HCT116 (cell line): Measurements from ENCODE around the gene TMC1. TPM values are rescaled to one million over a fixed set of nuclear protein-coding genes. Genes with fewer than 3 reads are reported as not detected.

Experiments used
- ATAC-seq: fragments of 200-7000 bp; cut with Tn5 transposase; 2 replicates; pipeline ENCODE4 v1.9.1; 2020; ENCODE audit warnings: mild to moderate bottlenecking, moderate library complexity
- BruUV-seq: library from RNA; stranded (reverse); fragments of 400-500 nt; replicated peaks from 2 replicates; lab custom pipeline; 2021; lab: Mats Ljungman, UMichigan
- CTCF ChIA-PET: fragments of 300-600 bp; sonication (Branson Sonifier 250); formaldehyde crosslinking; loops from one replicate; lab custom pipeline; 2021; ENCODE audit warnings: antibody characterized with exemption; lab: Charles Lee
- POLR2A ChIA-PET: fragments of 300-600, 350-600 bp; sonication (Branson Sonifier 250); formaldehyde crosslinking; loops from one replicate; lab custom pipeline; 2021; ENCODE audit warnings: antibody characterized with exemption; lab: Charles Lee
- RAD21 ChIA-PET, 2 experiments: fragments of 300-600 bp; sonication (Branson Sonifier 250); formaldehyde crosslinking; loops; one replicate each; lab custom pipeline; 2023; ENCODE audit warnings: low total read pairs in 2 of 2; ENCODE audit not compliant: uncharacterized antibody in 2 of 2, unreplicated experiment in 2 of 2, low non-redundant PET in 1 of 2; lab: Charles Lee
- DNase-seq: peaks from one replicate; pipeline ENCODE4 v3.0.0-alpha.2; 2010; ENCODE audit warnings: low read depth, low spot score
- H2AFZ ChIP-seq: fragments of 200-600 bp; shearing (Covaris generic), sonication (generic); 2 replicates; pipeline ENCODE4 v1.6.1; 2017; ENCODE audit warnings: low read depth, mixed run types, mixed read lengths, antibody characterized with exemption, low read length; ENCODE audit not compliant: poor library complexity, severe bottlenecking
- H3K27ac ChIP-seq: 2 replicates; pipeline ENCODE4 v1.5.1; 2012; ENCODE audit warnings: low read depth, low read length
- H3K27me3 ChIP-seq: fragments of 200-600 bp; sonication (generic); 2 replicates; pipeline ENCODE4 v1.6.1; 2016; ENCODE audit warnings: mixed run types, low read length, mixed read lengths; ENCODE audit not compliant: insufficient read depth
- H3K36me3 ChIP-seq, 2 experiments: fragments of 200-500 bp in 1 of 2; fragments of 200-600 bp in 1 of 2; sonication (Bioruptor generic) in 1 of 2; sonication (generic) in 1 of 2; 2 replicates each; pipeline versions ENCODE4 v1.5.1 to v1.6.1; 2014 to 2016; ENCODE audit warnings: low read length in 2 of 2, inconsistent platforms in 1 of 2, mixed read lengths in 1 of 2, mixed run types in 1 of 2; ENCODE audit not compliant: insufficient read depth in 2 of 2, control insufficient read depth in 1 of 2
- H3K4me1 ChIP-seq, 2 experiments: fragments of 200-600 bp in 1 of 2; sonication (generic) in 1 of 2; 2 replicates each; pipeline versions ENCODE4 v1.5.1 to v1.6.1; 2012 to 2017; ENCODE audit warnings: low read length in 2 of 2, inconsistent platforms in 1 of 2, mild to moderate bottlenecking in 1 of 2, mixed read lengths in 1 of 2, mixed run types in 1 of 2, moderate library complexity in 1 of 2; ENCODE audit not compliant: insufficient read depth in 2 of 2, control insufficient read depth in 1 of 2
- H3K4me2 ChIP-seq: fragments of 200-600 bp; sonication (generic); 2 replicates; pipeline ENCODE4 v1.6.1; 2017; ENCODE audit warnings: mixed run types, low read length, mixed read lengths
- H3K4me3 ChIP-seq, 2 experiments: fragments of 200-600 bp in 1 of 2; sonication (generic) in 1 of 2; replicated peaks in 1 of 2; 2 replicates each; pipeline ENCODE4 v1.5.1; 2011 to 2016; ENCODE audit warnings: low read length in 2 of 2, control low read depth in 1 of 2, low read depth in 1 of 2, mild to moderate bottlenecking in 1 of 2, mixed read lengths in 1 of 2, mixed run types in 1 of 2
- H3K79me2 ChIP-seq: fragments of 200-600 bp; sonication (generic); 2 replicates; pipeline ENCODE4 v1.6.1; 2017; ENCODE audit warnings: mild to moderate bottlenecking, mixed run types, low read length, moderate library complexity, mixed read lengths; ENCODE audit not compliant: insufficient read depth
- H3K9ac ChIP-seq: fragments of 200-600 bp; sonication (generic); 2 replicates; pipeline ENCODE4 v1.6.1; 2016; ENCODE audit warnings: low read length, mixed read lengths
- H3K9me2 ChIP-seq: fragments of 200-600 bp; sonication (generic), shearing (Covaris generic); 2 replicates; pipeline ENCODE4 v1.6.1; 2017; ENCODE audit warnings: mixed run types, mild to moderate bottlenecking, moderate library complexity; ENCODE audit not compliant: insufficient read depth
- H3K9me3 ChIP-seq, 2 experiments: fragments of 200-500 bp in 1 of 2; fragments of 200-600 bp in 1 of 2; sonication (Bioruptor generic) in 1 of 2; sonication (generic) in 1 of 2; 2 replicates each; pipeline ENCODE4 v1.6.1; 2014 to 2017; ENCODE audit warnings: low read length in 2 of 2, mixed read lengths in 2 of 2, inconsistent platforms in 1 of 2, low read depth in 1 of 2, mild to moderate bottlenecking in 1 of 2, mixed run types in 1 of 2, moderate library complexity in 1 of 2; ENCODE audit not compliant: control insufficient read depth in 1 of 2, insufficient read depth in 1 of 2
- H4K20me1 ChIP-seq: fragments of 200-600 bp; sonication (generic), shearing (Covaris generic); 2 replicates; pipeline ENCODE4 v1.6.1; 2017; ENCODE audit warnings: mixed run types, mild to moderate bottlenecking, moderate library complexity; ENCODE audit not compliant: insufficient read depth
- EGR1 ChIP-seq: IDR thresholded peaks from 2 replicates; pipeline ENCODE4 v1.6.1; 2012; ENCODE audit warnings: low read depth
- ELF1 ChIP-seq: IDR thresholded peaks from 2 replicates; pipeline ENCODE4 v1.6.1; 2012; ENCODE audit warnings: low read depth, borderline replicate concordance
- EZH2 ChIP-seq: fragments of 200-600 bp; sonication (generic); IDR thresholded peaks from 2 replicates; pipeline ENCODE4 v1.6.1; 2017; ENCODE audit warnings: antibody characterized with exemption, mixed run types
- EZH2phosphoT487 ChIP-seq: fragments of 200-600 bp; IDR thresholded peaks from 2 replicates; pipeline ENCODE4 v1.6.1; 2018; ENCODE audit warnings: antibody characterized with exemption, borderline replicate concordance
- FOSL1 ChIP-seq: IDR thresholded peaks from 2 replicates; pipeline ENCODE4 v1.6.1; 2012; ENCODE audit warnings: low read depth
- JUND ChIP-seq: IDR thresholded peaks from 2 replicates; pipeline ENCODE4 v1.6.1; 2012
- MAX ChIP-seq: IDR thresholded peaks from 2 replicates; pipeline ENCODE4 v1.6.1; 2012
- POLR2A ChIP-seq: IDR thresholded peaks from 2 replicates; pipeline ENCODE4 v1.7.0; 2011; ENCODE audit warnings: borderline replicate concordance; ENCODE audit not compliant: insufficient read depth, insufficient read length; ENCODE audit errors: extremely low read depth
- SP1 ChIP-seq: IDR thresholded peaks from 2 replicates; pipeline ENCODE4 v1.6.1; 2012; ENCODE audit warnings: low read depth
- SRF ChIP-seq: IDR thresholded peaks from 2 replicates; pipeline ENCODE4 v1.6.1; 2012; ENCODE audit warnings: low read depth
- TCF7L2 ChIP-seq: IDR thresholded peaks from 2 replicates; pipeline ENCODE4 v1.7.0; 2011; ENCODE audit warnings: borderline replicate concordance, inconsistent platforms; ENCODE audit not compliant: insufficient read depth, insufficient read length; ENCODE audit errors: extremely low read depth
- YY1 ChIP-seq: IDR thresholded peaks from 2 replicates; pipeline ENCODE4 v1.6.1; 2011; ENCODE audit warnings: low read length, low read depth, moderate library complexity, mild to moderate bottlenecking; ENCODE audit not compliant: insufficient replicate concordance; ENCODE audit errors: extremely low read depth
- ZBTB33 ChIP-seq: IDR thresholded peaks from 2 replicates; pipeline ENCODE4 v1.6.1; 2011; ENCODE audit warnings: mild to moderate bottlenecking, low read length, moderate library complexity; ENCODE audit not compliant: insufficient replicate concordance; ENCODE audit errors: extremely low read depth
- ZFX ChIP-seq: fragments of 450-650 bp; IDR thresholded peaks from 2 replicates; pipeline ENCODE4 v1.6.1; 2017
- intact Hi-C: fragments of 100-400 bp; cut with micrococcal nuclease; formaldehyde crosslinking; loops from 2 replicates; pipeline ENCODE4 v1.10.0; 2022
- total RNA-seq: library from RNA; stranded (reverse); gene quantifications from one replicate; pipeline ENCODE4 v1.2.1, GENCODE V29; 2021; ENCODE audit not compliant: unreplicated experiment
- TF ChIP-seq, protein P1 (sequence below): IDR thresholded peaks from 2 replicates; pipeline ENCODE4 v1.6.1; 2012; ENCODE audit warnings: low read depth

The TMC1 gene
- total RNA-seq, 1 experiment from 2014 or later = 0.57 TPM

DNA sequence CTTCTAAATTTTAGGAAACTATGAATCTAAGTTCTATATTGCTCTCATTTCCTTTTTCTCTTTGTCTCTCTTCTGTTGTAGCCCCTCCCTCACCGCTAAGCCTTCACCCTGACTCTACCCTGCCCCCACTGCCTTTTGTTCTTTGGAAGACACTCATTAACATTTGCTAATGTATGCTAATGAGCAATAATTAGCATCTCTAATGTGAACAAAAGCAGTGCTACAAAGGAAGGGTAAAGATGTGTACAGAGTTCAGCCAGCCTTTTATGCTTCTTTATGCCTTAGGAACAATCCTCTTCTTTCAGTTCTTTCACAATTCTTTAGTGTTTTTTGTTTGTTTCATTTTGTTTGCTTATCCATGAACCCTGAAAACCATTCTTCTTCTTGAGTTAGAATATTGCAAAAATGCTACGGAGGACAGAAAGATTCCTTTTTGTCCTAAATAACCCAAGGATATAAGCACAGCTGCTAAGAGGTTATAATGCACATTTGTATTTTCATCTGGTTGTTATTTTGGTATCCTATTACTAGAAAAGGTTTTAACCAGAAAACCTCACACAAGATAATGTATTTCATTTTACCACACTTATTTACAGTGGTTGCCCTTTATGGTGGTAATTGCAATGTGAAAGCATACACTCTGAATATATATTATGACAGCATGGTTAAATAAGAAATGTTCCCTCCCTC is 159.3 kb downstream of the TMC1 start:
- H2AFZ ChIP-seq = no peak overlapping the region
- no peak overlapping the region for H3K4me2 ChIP-seq
- H3K9me3 ChIP-seq = no peaks in the 10 kb centered on the region
- H3K27me3 ChIP-seq = no peaks in the 10 kb centered on the region
- DNase-seq (no peak), ATAC-seq (no peak)
- no peak overlapping the region for H3K9ac ChIP-seq
- BruUV-seq = no TSS peak
- H4K20me1 ChIP-seq = no peaks in the 10 kb centered on the region
- H3K4me3 ChIP-seq = no peak overlapping the region
- no peaks in the 10 kb centered on the region for H3K36me3 ChIP-seq
- CTCF ChIA-PET = interaction anchor here (1.7 kb wide), 1 partner anchor 14 kb away, joined by 3 read pairs; no protein-coding TSS in a partner anchor
- TF ChIP-seq SRF (no peak), EZH2phosphoT487 (no peak), TCF7L2 (no peak)
- H3K9me2 ChIP-seq = no peaks in the 10 kb centered on the region
- H3K27ac ChIP-seq = no peak overlapping the region
- no peaks in the 10 kb centered on the region for H3K79me2 ChIP-seq
- intact Hi-C loops = no loop called here
- POLR2A ChIA-PET = no interaction called here
- RAD21 ChIA-PET = no interaction called here
- H3K4me1 ChIP-seq = peaks cover 7 to 20% of the 10 kb centered on the region in 2 experiments; a peak in 3 of 4 replicates

GRCh38 chr9:72681283-72681630 is 159.8 kb downstream of the TMC1 start:
- no peak overlapping the region for H3K9ac ChIP-seq
- H2AFZ ChIP-seq = no peak overlapping the region
- H3K36me3 ChIP-seq = no peaks in the 10 kb centered on the region
- no peaks in the 10 kb centered on the region for H3K9me3 ChIP-seq
- H3K27me3 ChIP-seq = no peaks in the 10 kb centered on the region
- no TSS peak for BruUV-seq
- DNase-seq = no peak
- ATAC-seq = no peak
- ChIA-PET CTCF (interaction anchor here (1.7 kb wide), 1 partner anchor 13 kb away, joined by 3 read pairs; no protein-coding TSS in a partner anchor), RAD21 (no interaction called here), POLR2A (no interaction called here)
- peaks cover 7 to 25% of the 10 kb centered on the region in 2 experiments; a peak in 3 of 4 replicates for H3K4me1 ChIP-seq
- H3K4me3 ChIP-seq = no peak overlapping the region
- intact Hi-C loops = no loop called here
- H4K20me1 ChIP-seq = no peaks in the 10 kb centered on the region
- no peak overlapping the region for H3K4me2 ChIP-seq
- H3K79me2 ChIP-seq = no peaks in the 10 kb centered on the region
- H3K9me2 ChIP-seq = no peaks in the 10 kb centered on the region
- H3K27ac ChIP-seq = no peak overlapping the region
- TF ChIP-seq SP1 (no peak), ELF1 (no peak), ZFX (no peak), FOSL1 (no peak), MAX (no peak), POLR2A (no peak), YY1 (no peak), JUND (no peak), SRF (no peak), EGR1 (no peak), ZBTB33 (no peak), EZH2phosphoT487 (no peak), EZH2 (no peak)
- TF ChIP-seq, protein P1, sequence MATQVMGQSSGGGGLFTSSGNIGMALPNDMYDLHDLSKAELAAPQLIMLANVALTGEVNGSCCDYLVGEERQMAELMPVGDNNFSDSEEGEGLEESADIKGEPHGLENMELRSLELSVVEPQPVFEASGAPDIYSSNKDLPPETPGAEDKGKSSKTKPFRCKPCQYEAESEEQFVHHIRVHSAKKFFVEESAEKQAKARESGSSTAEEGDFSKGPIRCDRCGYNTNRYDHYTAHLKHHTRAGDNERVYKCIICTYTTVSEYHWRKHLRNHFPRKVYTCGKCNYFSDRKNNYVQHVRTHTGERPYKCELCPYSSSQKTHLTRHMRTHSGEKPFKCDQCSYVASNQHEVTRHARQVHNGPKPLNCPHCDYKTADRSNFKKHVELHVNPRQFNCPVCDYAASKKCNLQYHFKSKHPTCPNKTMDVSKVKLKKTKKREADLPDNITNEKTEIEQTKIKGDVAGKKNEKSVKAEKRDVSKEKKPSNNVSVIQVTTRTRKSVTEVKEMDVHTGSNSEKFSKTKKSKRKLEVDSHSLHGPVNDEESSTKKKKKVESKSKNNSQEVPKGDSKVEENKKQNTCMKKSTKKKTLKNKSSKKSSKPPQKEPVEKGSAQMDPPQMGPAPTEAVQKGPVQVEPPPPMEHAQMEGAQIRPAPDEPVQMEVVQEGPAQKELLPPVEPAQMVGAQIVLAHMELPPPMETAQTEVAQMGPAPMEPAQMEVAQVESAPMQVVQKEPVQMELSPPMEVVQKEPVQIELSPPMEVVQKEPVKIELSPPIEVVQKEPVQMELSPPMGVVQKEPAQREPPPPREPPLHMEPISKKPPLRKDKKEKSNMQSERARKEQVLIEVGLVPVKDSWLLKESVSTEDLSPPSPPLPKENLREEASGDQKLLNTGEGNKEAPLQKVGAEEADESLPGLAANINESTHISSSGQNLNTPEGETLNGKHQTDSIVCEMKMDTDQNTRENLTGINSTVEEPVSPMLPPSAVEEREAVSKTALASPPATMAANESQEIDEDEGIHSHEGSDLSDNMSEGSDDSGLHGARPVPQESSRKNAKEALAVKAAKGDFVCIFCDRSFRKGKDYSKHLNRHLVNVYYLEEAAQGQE = no peak
